Measurements from ENCODE around the gene FBXO9. TPM values are rescaled to one million over a fixed set of nuclear protein-coding genes. Genes with fewer than 3 reads are reported as not detected.

Gene FBXO9
- total and polyA plus RNA-seq, 2 of the 8 experiments (the other 6 are each of a cell fraction or from before 2014, with no cell fraction given), result 41.3 to 50.9 TPM

Small RNA genes within 50 kb of the gene (small RNA-seq; reads per million reads assigned to genes)
- gene RN7SL244P (ENCODE audit: insufficient read depth), result not detected

Other genes starting within 250 kb of the FBXO9 start
- not detected in 2 replicates for gene GSTA5, start 224.6 kb upstream of the FBXO9 start, total RNA-seq (2021; fragmentation: NEBNext Ultra II Directional; extraction: Animal tissue kit (Norgen Biotek cat#: 25700))
- gene GSTA5, start 224.6 kb upstream of the FBXO9 start, polyA plus RNA-seq (2011; rRNA removed), result not detected in 2 replicates
- gene GSTA3, start 155.7 kb upstream of the FBXO9 start, total RNA-seq (2021; fragmentation: NEBNext Ultra II Directional; extraction: Animal tissue kit (Norgen Biotek cat#: 25700)), result not detected in 2 replicates
- not detected in 2 replicates for gene GSTA3, start 155.7 kb upstream of the FBXO9 start, polyA plus RNA-seq (2011; rRNA removed)
- 13.2 and 13.9 TPM in 2 replicates for gene GSTA4, start 70.1 kb upstream of the FBXO9 start, total RNA-seq (2021; fragmentation: NEBNext Ultra II Directional; extraction: Animal tissue kit (Norgen Biotek cat#: 25700))
- gene GSTA4, start 70.1 kb upstream of the FBXO9 start, polyA plus RNA-seq (2011; rRNA removed), result 12.6 and 21.6 TPM in 2 replicates
- 9.6 and 10.3 TPM in 2 replicates for gene CILK1, start 3.6 kb upstream of the FBXO9 start, total RNA-seq (2021; fragmentation: NEBNext Ultra II Directional; extraction: Animal tissue kit (Norgen Biotek cat#: 25700))
- gene CILK1, start 3.6 kb upstream of the FBXO9 start, polyA plus RNA-seq (2011; rRNA removed), result 2.9 and 3.7 TPM in 2 replicates
- not detected in 2 replicates for gene GCM1, start 83.4 kb downstream of the FBXO9 start, total RNA-seq (2021; fragmentation: NEBNext Ultra II Directional; extraction: Animal tissue kit (Norgen Biotek cat#: 25700))
- gene GCM1, start 83.4 kb downstream of the FBXO9 start, polyA plus RNA-seq (2011; rRNA removed), result 0.02 TPM in 1 of 2 replicates, not detected in the other